AG04449 (cell line): ENCODE measurements around the gene C9orf50.

Experiments
- CTCF ChIA-PET: fragments of 350-600 bp; formaldehyde crosslinking; extraction: SDS; loops from one replicate; lab custom pipeline; 2021; ENCODE audit warnings: antibody characterized with exemption; lab: Yijun Ruan, JAX
- POLR2A ChIA-PET: fragments of 400-600, 350-600 bp; formaldehyde crosslinking; extraction: SDS; loops from one replicate; lab custom pipeline; 2020; ENCODE audit warnings: antibody characterized with exemption, inconsistent platforms; lab: Yijun Ruan, JAX
- DNase-seq: peaks from one replicate; pipeline ENCODE4 v3.0.0-alpha.2; 2010; ENCODE audit warnings: low read depth, low spot score
- H3K4me3 ChIP-seq: 2 replicates; pipeline ENCODE4 v1.5.1; 2011; ENCODE audit warnings: low read depth, mild to moderate bottlenecking, control low read depth, low read length
- TF ChIP-seq, protein P1 (sequence below): IDR thresholded peaks from one replicate; pipeline ENCODE4 v1.5.1; 2011; ENCODE audit warnings: mild to moderate bottlenecking, moderate library complexity, low read length, control low read depth, inconsistent platforms; ENCODE audit not compliant: insufficient read depth; ENCODE audit errors: missing control alignments

Gene C9orf50

DNA sequence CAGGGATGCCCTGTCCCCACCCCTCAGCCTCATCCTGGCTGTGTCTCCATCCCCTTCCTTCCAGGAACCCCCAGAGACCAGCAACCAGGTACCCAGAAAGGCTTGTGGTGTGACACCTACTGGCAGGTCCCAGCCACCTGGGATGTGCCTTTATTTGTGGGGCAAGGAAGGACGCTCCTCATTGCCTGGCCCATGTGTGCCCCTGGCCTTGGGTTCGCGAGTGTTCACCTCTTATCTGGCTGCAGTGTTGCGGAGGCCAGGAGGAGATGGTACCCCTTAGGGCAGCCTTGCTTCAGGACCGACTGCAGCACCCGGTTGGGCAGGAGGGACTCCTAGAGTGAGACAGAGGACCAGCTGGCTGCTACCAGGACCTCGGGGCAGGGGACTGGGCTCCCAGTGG lies 8.8 kb downstream of the C9orf50 start:
- POLR2A ChIA-PET: interaction anchor here (4.0 kb wide), 1 partner anchor 434 kb away, joined by 17 read pairs; the partner anchor contains the start of gene IER5L
- H3K4me3 ChIP-seq: no peak overlapping the region
- TF ChIP-seq, protein P1, sequence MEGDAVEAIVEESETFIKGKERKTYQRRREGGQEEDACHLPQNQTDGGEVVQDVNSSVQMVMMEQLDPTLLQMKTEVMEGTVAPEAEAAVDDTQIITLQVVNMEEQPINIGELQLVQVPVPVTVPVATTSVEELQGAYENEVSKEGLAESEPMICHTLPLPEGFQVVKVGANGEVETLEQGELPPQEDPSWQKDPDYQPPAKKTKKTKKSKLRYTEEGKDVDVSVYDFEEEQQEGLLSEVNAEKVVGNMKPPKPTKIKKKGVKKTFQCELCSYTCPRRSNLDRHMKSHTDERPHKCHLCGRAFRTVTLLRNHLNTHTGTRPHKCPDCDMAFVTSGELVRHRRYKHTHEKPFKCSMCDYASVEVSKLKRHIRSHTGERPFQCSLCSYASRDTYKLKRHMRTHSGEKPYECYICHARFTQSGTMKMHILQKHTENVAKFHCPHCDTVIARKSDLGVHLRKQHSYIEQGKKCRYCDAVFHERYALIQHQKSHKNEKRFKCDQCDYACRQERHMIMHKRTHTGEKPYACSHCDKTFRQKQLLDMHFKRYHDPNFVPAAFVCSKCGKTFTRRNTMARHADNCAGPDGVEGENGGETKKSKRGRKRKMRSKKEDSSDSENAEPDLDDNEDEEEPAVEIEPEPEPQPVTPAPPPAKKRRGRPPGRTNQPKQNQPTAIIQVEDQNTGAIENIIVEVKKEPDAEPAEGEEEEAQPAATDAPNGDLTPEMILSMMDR: no peak
- CTCF ChIA-PET: interaction anchor here (0.9 to 7.8 kb wide), 8 partner anchors 11 to 476 kb away, joined by 3 to 286 read pairs (median 8); partner anchors contain the start of genes C9orf50 and NTMT1
- no peak for DNase-seq

GRCh38 chr9:129611307-129611800 lies 9.5 kb downstream of the C9orf50 start:
- TF ChIP-seq, protein P1: no peak
- POLR2A ChIA-PET: interaction anchor here (0.6 to 4.0 kb wide), 2 partner anchors 433 to 480 kb away, joined by 4 to 17 read pairs; partner anchors contain the start of gene IER5L
- H3K4me3 ChIP-seq: peak overlapping the region; percentile 18
- CTCF ChIA-PET: interaction anchor here (0.6 to 7.8 kb wide), 45 partner anchors 10 to 508 kb away, joined by 3 to 286 read pairs (median 3); partner anchors contain the start of genes C9orf50 and NTMT1
- DNase-seq: no peak

- no peak for DNase-seq
- CTCF ChIA-PET: interaction anchor here (0.6 to 7.8 kb wide), 46 partner anchors 9 to 508 kb away, joined by 3 to 286 read pairs (median 3); partner anchors contain the start of genes C9orf50 and NTMT1
- TF ChIP-seq, protein P1: peak; percentile 86
- H3K4me3 ChIP-seq: peak overlapping the region; percentile 66
- POLR2A ChIA-PET: interaction anchor here (0.6 to 4.0 kb wide), 3 partner anchors 430 to 479 kb away, joined by 4 to 17 read pairs (median 6); partner anchors contain the start of gene IER5L
These were observed 10.2 kb downstream of the C9orf50 start for GRCh38 chr9:129610473-129611306.

- TF ChIP-seq, protein P1: no peak
- ChIA-PET POLR2A (interaction anchor here (4.0 kb wide), 1 partner anchor 432 kb away, joined by 17 read pairs; the partner anchor contains the start of gene IER5L), CTCF (interaction anchor here (1.9 kb wide), 1 partner anchor 436 kb away, joined by 16 read pairs; no protein-coding TSS in a partner anchor)
- peak overlapping the region; percentile 61 for H3K4me3 ChIP-seq
- DNase-seq: no peak
These were observed 10.8 kb downstream of the C9orf50 start for GRCh38 chr9:129610213-129610472.

GRCh38 chr9:129609486-129610212 lies 11.3 kb downstream of the C9orf50 start:
- POLR2A ChIA-PET: interaction anchor here (0.8 to 4.0 kb wide), 7 partner anchors 35 to 470 kb away, joined by 3 to 17 read pairs (median 6); partner anchors contain the start of gene IER5L
- TF ChIP-seq, protein P1: no peak
- H3K4me3 ChIP-seq: peak overlapping the region; percentile 61
- CTCF ChIA-PET: interaction anchor here (0.9 to 6.1 kb wide), 8 partner anchors 14 to 478 kb away, joined by 3 to 89 read pairs (median 14); no protein-coding TSS in a partner anchor
- DNase-seq: no peak
